ENCODE results near the gene TMEM174. TPM values are rescaled to one million over a fixed set of nuclear protein-coding genes. Genes with fewer than 3 reads are reported as not detected.
"Not testable (repeated sequence)": the region's sequence is repeated elsewhere in the genome, so short reads cannot be mapped to it uniquely, and the experiment has no call there.

Gene TMEM174
- total RNA-seq, 1 donor from 2014 or later: not detected

DNA sequence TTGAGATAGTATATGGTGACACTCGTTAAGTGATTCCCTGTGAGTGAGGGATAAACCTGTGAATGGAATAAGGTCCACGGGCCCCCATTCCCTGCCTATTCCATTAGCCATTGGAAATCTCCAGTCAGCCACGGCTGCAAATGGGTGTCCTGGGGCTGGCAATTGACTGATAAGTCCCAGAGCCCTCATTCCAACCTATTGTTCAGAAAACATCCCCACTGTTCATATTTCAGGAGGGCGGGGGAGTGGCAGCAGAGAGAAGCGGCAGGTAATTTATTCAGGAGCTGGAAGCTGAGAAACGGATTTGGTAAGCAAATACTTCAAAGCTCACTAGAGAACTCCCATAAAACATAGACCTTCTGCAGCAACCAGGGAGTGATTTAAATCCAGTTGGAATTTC is 42.0 kb downstream of the TMEM174 start:
- TF ChIP-seq, protein P1, sequence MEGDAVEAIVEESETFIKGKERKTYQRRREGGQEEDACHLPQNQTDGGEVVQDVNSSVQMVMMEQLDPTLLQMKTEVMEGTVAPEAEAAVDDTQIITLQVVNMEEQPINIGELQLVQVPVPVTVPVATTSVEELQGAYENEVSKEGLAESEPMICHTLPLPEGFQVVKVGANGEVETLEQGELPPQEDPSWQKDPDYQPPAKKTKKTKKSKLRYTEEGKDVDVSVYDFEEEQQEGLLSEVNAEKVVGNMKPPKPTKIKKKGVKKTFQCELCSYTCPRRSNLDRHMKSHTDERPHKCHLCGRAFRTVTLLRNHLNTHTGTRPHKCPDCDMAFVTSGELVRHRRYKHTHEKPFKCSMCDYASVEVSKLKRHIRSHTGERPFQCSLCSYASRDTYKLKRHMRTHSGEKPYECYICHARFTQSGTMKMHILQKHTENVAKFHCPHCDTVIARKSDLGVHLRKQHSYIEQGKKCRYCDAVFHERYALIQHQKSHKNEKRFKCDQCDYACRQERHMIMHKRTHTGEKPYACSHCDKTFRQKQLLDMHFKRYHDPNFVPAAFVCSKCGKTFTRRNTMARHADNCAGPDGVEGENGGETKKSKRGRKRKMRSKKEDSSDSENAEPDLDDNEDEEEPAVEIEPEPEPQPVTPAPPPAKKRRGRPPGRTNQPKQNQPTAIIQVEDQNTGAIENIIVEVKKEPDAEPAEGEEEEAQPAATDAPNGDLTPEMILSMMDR (IDR thresholded peaks at IDR 0.05): no peak
- Histone ChIP-seq H3K36me3 (no peaks in the 10 kb centered on the region), H3K27me3 (ENCODE audit: low read depth) (peaks cover 71% of the 10 kb centered on the region), H3K27ac (no peak overlapping the region), H3K9me3 (no peaks in the 10 kb centered on the region), H3K4me3 (no peak overlapping the region), H3K4me1 (peaks cover 14% of the 10 kb centered on the region)
- DNase-seq: no peak
- ATAC-seq: no peak
- intact Hi-C loops (cut with DNase I): loop anchor here (10.0 kb wide), 1 partner anchor 80 kb away; no protein-coding TSS in a partner anchor

DNA sequence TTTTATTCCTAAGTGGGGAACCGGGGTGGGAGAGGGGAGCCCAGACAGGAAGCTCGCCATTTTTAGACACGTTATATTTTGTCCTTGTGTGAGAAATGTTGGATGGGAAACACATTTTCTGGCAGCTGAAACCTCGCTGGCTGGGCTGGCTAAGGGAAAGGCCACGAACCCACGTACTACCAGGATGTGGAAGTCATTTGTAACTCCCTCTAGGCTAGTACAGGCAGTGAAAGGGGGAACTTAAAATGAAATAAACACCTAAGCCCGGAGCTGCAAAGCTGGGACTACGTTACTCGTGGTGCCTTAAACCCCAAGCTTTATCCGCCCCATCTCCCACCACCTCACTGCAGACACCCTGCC is 42.5 kb downstream of the TMEM174 start:
- Histone ChIP-seq H3K36me3 (no peaks in the 10 kb centered on the region), H3K4me1 (peaks cover 14% of the 10 kb centered on the region), H3K27ac (no peak overlapping the region), H3K9me3 (no peaks in the 10 kb centered on the region), H3K27me3 (ENCODE audit: low read depth) (peaks cover 72% of the 10 kb centered on the region), H3K4me3 (peak overlapping the region; percentile 46)
- TF ChIP-seq, protein P1 (IDR thresholded peaks at IDR 0.05): no peak
- intact Hi-C loops (cut with DNase I): loop anchor here (10.0 kb wide), 1 partner anchor 79 kb away; no protein-coding TSS in a partner anchor
- ATAC-seq (peak; percentile 46 to 51), DNase-seq (no peak)

DNA sequence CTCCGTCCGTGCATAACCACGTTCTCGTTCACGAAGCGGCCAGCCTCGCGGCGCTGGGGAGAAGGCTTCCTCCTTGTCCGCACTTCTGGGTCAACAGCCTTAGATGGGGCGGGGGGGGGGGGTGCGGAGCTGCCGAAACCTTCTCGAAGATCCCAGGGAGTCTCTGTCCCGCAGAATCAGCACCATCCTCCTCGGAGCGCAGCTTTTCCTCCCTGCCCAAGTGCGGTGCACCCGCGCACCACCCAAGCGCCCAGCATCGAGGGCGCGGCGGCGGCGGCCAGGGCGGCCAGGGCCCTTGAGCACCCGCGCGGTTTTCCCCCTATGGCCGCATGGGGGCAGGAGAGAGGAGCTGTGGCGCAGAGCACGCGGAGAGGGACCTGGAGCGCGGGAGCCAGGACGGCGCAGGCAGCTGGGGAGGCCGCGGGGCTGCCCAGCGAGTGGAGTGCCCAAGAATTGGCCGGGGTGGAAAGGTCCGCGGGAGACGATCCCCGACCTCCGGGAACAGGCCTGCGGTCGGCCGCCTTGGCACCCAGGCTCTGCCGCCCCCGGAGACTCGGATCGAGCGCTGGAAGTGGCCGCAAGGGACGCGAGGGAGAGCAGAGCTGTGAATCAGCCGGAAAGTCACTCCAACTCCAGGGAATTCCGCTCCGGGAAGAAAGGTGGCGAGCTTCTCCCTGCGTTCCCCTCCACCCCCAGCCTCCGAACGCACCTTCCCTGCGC is 43.1 kb downstream of the TMEM174 start:
- TF ChIP-seq, protein P1 (IDR thresholded peaks at IDR 0.05): peak; percentile 88
- Histone ChIP-seq H3K9me3 (no peaks in the 10 kb centered on the region), H3K27me3 (ENCODE audit: low read depth) (peaks cover 78% of the 10 kb centered on the region), H3K36me3 (no peaks in the 10 kb centered on the region), H3K27ac (no peak overlapping the region), H3K4me1 (peaks cover 14% of the 10 kb centered on the region), H3K4me3 (peak overlapping the region; percentile 46)
- intact Hi-C loops (cut with DNase I): loop anchor here (10.0 kb wide), 1 partner anchor 79 kb away; no protein-coding TSS in a partner anchor
- DNase-seq (peak; percentile 80), ATAC-seq (peak; percentile 99)

DNA sequence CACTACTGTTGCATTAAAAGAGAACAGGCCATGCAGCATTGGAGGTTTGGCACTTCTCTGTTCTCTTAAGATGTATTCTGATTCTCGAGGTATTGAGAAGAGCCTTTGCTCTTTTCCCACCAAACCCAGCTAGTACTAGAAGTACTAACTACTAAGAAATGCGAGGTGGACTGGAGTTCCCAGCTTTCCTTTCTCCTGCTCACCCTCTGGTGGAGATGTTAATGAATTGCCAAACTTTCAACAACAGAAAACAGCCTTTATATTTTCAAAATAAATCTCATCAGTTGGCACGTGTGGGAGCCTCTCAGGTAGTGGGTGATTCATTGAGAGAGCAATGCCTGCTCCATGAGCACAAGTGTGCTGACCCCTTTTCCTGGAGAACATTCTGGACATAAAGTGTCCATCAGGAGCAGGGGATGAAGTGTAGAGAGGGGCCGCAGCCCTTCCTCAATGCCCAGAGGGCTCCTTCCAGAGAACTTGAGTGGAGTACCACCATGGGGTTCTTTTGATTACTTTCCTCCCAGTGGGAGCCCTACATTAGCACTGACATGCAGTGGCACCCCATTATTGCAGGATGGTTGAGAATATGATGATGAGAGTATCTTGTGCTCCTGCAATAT is 45.7 kb downstream of the TMEM174 start:
- peaks cover 82% of the 10 kb centered on the region for H3K27me3 ChIP-seq (ENCODE audit: low read depth)
- DNase-seq (no peak), ATAC-seq (no peak)
- H3K36me3 ChIP-seq: no peaks in the 10 kb centered on the region
- TF ChIP-seq, protein P1 (IDR thresholded peaks at IDR 0.05): no peak
- H3K4me3 ChIP-seq: no peak overlapping the region
- intact Hi-C loops (cut with DNase I): loop anchor here (10.0 kb wide), 1 partner anchor 76 kb away; no protein-coding TSS in a partner anchor
- no peak overlapping the region for H3K27ac ChIP-seq
- H3K9me3 ChIP-seq: no peaks in the 10 kb centered on the region
- H3K4me1 ChIP-seq: peaks cover 14% of the 10 kb centered on the region

DNA sequence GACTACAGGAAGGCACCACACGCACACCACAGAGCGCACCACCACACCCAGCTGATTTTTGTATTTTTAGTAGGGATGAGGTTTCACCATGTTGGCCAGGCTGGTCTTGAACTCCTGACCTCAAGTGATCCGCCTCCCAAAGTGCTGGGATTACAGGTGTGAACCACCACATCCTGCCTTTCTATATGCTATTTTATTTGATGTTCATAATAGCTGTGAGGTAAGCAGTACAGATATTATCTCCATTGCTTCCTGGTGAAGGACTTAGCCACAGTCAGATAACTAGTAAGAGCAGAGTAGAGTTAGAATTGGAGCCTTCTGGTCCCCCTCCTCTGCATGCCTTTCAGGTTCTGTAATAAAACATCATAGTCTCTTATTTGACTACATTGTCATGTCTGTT is 46.3 kb downstream of the TMEM174 start:
- H3K27ac ChIP-seq, H3K4me3 ChIP-seq, ATAC-seq, H3K36me3 ChIP-seq, H3K9me3 ChIP-seq, DNase-seq: not testable (repeated sequence)
- Histone ChIP-seq H3K4me1 (peaks cover 14% of the 10 kb centered on the region), H3K27me3 (ENCODE audit: low read depth) (peaks cover 75% of the 10 kb centered on the region)
- intact Hi-C loops (cut with DNase I): loop anchor here (10.0 kb wide), 1 partner anchor 75 kb away; no protein-coding TSS in a partner anchor

DNA sequence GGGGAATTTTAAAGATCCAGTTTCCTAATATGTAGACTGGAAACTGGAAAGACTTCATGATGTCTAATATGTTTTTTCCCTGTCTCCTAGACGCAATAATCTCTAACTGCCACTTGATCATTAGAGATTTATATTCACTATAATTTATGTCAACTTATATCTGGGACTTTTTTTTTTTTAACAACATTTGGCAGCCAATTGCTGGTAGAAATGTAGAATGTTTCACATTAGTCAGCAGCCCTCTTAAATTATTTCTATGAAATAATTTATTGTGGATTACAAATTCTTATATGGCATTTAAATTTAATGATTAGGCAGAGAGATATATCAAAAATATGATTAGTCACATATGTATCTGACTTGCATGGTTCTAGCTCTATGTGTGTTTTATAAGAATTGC is 48.2 kb downstream of the TMEM174 start:
- Histone ChIP-seq H3K36me3 (no peaks in the 10 kb centered on the region), H3K4me1 (peaks cover 5% of the 10 kb centered on the region), H3K9me3 (no peaks in the 10 kb centered on the region), H3K4me3 (no peak overlapping the region), H3K27ac (no peak overlapping the region), H3K27me3 (ENCODE audit: low read depth) (peaks cover 64% of the 10 kb centered on the region)
- TF ChIP-seq, protein P1 (IDR thresholded peaks at IDR 0.05): no peak
- intact Hi-C loops (cut with DNase I): no loop called here
- no peak for DNase-seq
- no peak for ATAC-seq
